Mesodermal cell (in vitro differentiated cells): ENCODE data around the gene CYP2C9. TPM values are rescaled to one million over a fixed set of nuclear protein-coding genes. Genes with fewer than 3 reads are reported as not detected.
"Not testable (repeated sequence)": the region's sequence is repeated elsewhere in the genome, so short reads cannot be mapped to it uniquely, and the experiment has no call there.

ENCODE experiments used
- H3K27ac ChIP-seq: 2 replicates; pipeline ENCODE4 v1.7.0; 2013; ENCODE audit warnings: mild to moderate bottlenecking, low read depth, low read length, moderate library complexity; ENCODE audit not compliant: severe bottlenecking
- H3K36me3 ChIP-seq: 2 replicates; pipeline ENCODE4 v1.7.1; 2013; ENCODE audit warnings: mild to moderate bottlenecking, low read length, moderate library complexity; ENCODE audit not compliant: control insufficient read depth, insufficient read depth
- H3K4me1 ChIP-seq: one replicate; pipeline ENCODE4 v1.7.1; 2013; ENCODE audit warnings: mild to moderate bottlenecking, low read length; ENCODE audit not compliant: insufficient read depth, control insufficient read depth, poor library complexity, severe bottlenecking
- H3K4me3 ChIP-seq: 2 replicates; pipeline ENCODE4 v1.7.0; 2013; ENCODE audit warnings: low read length, control low read depth, mild to moderate bottlenecking; ENCODE audit not compliant: insufficient read depth, poor library complexity, severe bottlenecking; ENCODE audit errors: extremely low read depth
- H3K9me3 ChIP-seq: 2 replicates; pipeline ENCODE4 v1.7.1; 2013; ENCODE audit warnings: mild to moderate bottlenecking, low read length, moderate library complexity; ENCODE audit not compliant: control insufficient read depth
- WGBS, 2 experiments: methylation state at CpG; one replicate each; pipeline ENCODE4 v1.1.5; 2013; ENCODE audit warnings: missing lambda C conversion rate in 2 of 2; ENCODE audit not compliant: insufficient coverage in 2 of 2; 5-methylcytosine and 5-hydroxymethylcytosine counted together
- polyA plus RNA-seq, 2 experiments: library from polyadenylated mRNA; stranded (reverse); fragments of 50-300 nt; gene quantifications; one replicate each; pipeline ENCODE4 v1.2.3, GENCODE V29; 2013

The CYP2C9 gene
- polyA plus RNA-seq (2013, experiment 1 of 2), result not detected
- polyA plus RNA-seq (2013, experiment 2 of 2), result not detected

GRCh38 chr10:94938383-94938782, at the start of gene CYP2C9:
CYP2C9 (plus strand) TSS chr10:94938658; CDS start chr10:94938683, 25 bp downstream.
- WGBS, 2 experiments, result 100% methylated on average over 1 of the region's 2 CpGs
- Histone ChIP-seq H3K9me3 (no peaks in the 10 kb centered on the region), H3K27ac (no peak within 1 kb of the TSS), H3K4me1 (no peaks in the 10 kb centered on the region), H3K4me3 (no peak within 1 kb of the TSS), H3K36me3 (no peaks in the 10 kb centered on the region)

GRCh38 chr10:94889123-94889522, 49.3 kb upstream of the CYP2C9 start:
- WGBS, 2 experiments, result 80 to 100% methylated on average over 3 of the region's 3 CpGs
- no peaks in the 10 kb centered on the region for H3K4me1 ChIP-seq
- no peak overlapping the region for H3K27ac ChIP-seq
- H3K36me3 ChIP-seq, result no peaks in the 10 kb centered on the region
- no peak overlapping the region for H3K4me3 ChIP-seq
- no peaks in the 10 kb centered on the region for H3K9me3 ChIP-seq

DNA sequence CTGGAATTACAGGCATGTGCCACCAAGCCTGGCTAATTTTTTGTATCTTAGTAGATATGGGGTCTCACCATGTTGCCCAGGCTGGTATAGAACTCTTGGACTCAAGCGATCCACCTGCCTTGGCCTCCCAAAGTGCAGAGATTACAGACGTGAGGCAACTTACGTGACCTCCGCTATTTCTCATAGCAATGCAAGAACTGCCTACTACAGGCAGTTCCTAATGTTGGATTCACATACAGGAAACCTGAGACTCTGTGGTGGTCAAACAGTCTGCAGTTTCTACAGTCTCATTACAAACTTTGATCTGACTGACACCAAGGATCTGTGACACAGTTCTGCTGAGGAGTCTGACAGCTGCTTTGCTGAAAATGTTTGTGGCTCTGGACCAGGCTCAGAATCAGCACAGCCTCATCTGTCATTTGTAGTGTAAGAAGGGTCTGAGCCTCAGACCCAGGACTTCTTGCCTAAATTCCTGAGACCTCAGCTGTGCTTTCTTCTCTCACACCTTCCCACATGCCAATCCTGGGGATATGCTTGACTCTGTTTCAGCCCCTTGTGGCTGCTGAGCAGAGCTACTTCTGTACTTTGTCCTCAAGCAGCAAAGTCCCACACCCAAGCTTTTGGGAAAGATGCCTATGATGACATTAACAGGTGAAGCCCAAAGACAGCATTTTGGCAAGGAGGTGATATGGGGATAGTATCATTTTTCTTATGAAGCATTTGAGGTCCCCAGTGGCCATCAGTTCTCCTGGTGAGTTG, 48.0 kb upstream of the CYP2C9 start:
- Histone ChIP-seq H3K4me3 (no peak overlapping the region), H3K27ac (no peak overlapping the region)
- 75 to 87% methylated on average over 2 to 4 of the region's 4 CpGs for WGBS, 2 experiments

GRCh38 chr10:94898414-94898813, 40.0 kb upstream of the CYP2C9 start:
- not testable (repeated sequence) for H3K27ac ChIP-seq, H3K9me3 ChIP-seq, H3K36me3 ChIP-seq, H3K4me3 ChIP-seq, H3K4me1 ChIP-seq
- 65 to 71% methylated on average over 7 of the region's 7 CpGs for WGBS, 2 experiments

More for the DNA sequence above, 48.0 kb upstream of the CYP2C9 start:
- Histone ChIP-seq H3K4me1 (no peaks in the 10 kb centered on the region), H3K9me3 (no peaks in the 10 kb centered on the region), H3K36me3 (no peaks in the 10 kb centered on the region)

GRCh38 chr10:94902080-94902479, 36.4 kb upstream of the CYP2C9 start:
- H3K4me3 ChIP-seq, result no peak overlapping the region
- H3K9me3 ChIP-seq, result no peaks in the 10 kb centered on the region
- H3K36me3 ChIP-seq, result no peaks in the 10 kb centered on the region
- H3K27ac ChIP-seq, result no peak overlapping the region
- WGBS, 2 experiments, result no CpG with 5 or more reads among the region's 1 CpG
- no peaks in the 10 kb centered on the region for H3K4me1 ChIP-seq

GRCh38 chr10:94902570-94902969, 35.9 kb upstream of the CYP2C9 start:
- no CpG with 5 or more reads among the region's 1 CpG for WGBS, 2 experiments
- Histone ChIP-seq H3K27ac (no peak overlapping the region), H3K9me3 (no peaks in the 10 kb centered on the region), H3K36me3 (no peaks in the 10 kb centered on the region), H3K4me3 (no peak overlapping the region), H3K4me1 (no peaks in the 10 kb centered on the region)

DNA sequence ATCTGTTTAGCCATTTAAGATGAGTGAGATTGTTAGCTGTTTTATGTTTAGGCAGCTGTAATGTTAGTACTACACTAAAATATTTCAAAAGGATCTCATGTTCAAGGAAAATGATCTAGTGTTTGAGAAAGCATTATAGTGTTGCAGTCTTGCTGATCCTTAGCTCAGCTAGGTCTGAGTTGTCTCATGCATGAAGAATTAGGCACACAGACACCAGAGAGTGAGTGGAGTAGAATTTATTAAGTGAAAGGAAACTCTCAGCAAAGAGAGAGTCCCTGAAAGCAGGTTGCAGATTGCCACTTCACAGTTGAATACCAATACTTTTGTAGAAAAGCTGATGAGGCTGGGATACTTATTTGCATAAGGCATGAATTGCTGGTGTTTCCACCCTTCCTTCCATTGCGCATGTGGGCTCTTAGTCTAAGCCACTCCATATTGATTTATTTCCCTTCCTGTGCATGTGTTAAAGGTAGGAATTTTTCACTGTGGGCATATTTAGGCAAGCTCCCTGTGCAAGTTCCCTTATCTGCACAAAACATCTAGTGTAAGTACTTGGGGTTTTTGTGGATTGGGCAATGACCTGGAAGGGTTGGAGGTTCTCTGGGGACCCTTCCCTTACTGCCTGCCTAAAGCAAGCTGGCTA, 33.8 kb upstream of the CYP2C9 start:
- H3K4me3 ChIP-seq, H3K27ac ChIP-seq, H3K4me1 ChIP-seq, H3K36me3 ChIP-seq, H3K9me3 ChIP-seq: not testable (repeated sequence)
- no CpG with 5 or more reads among the region's 1 CpG for whole genome bisulfite sequencing, 2 experiments

DNA sequence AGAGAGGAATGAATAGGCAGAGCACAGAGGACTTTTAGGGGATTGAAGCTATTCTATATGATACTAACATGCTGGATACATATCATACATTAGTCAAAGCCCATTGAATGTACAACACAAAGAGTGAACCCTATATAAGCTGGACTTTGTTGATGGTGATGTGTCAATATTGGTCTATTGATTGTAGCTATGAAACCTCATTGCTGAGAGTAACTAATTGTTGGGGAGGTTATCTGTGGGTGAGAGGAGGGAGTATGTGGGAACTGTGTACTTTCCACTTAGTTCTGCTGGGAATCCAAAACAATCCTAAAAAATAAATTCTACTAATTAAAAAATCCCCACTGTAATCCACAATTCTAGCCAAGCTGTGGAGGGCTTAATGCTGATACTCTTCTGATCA, 22.0 kb upstream of the CYP2C9 start:
- Histone ChIP-seq H3K9me3 (no peaks in the 10 kb centered on the region), H3K4me1 (no peaks in the 10 kb centered on the region), H3K36me3 (no peaks in the 10 kb centered on the region), H3K4me3 (no peak overlapping the region), H3K27ac (no peak overlapping the region)

DNA sequence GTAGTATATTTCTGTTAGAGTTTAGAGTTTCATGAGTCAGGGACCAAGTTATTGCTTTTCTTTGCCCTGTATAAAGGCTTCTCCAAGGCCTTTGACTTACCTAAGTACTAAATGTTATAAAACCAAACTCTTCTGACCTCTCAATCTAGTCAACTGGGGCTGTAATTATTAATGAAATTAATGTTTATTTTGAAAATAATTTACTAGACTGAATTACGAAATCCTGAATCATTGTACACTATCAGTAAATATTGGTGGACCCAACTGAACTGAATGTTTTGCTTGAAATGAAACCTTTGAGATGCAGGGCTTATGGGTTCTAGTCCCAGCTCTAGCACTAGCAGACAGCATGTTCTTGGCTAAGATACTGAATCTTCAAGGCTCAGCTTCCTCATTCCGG, 1.7 kb upstream of the CYP2C9 start:
- H3K27ac ChIP-seq, result no peak overlapping the region
- H3K4me3 ChIP-seq, result no peak overlapping the region
- H3K36me3 ChIP-seq, result no peaks in the 10 kb centered on the region
- no peaks in the 10 kb centered on the region for H3K4me1 ChIP-seq
- no peaks in the 10 kb centered on the region for H3K9me3 ChIP-seq
- WGBS, 2 experiments, result 67 to 100% methylated on average over 1 of the region's 2 CpGs

DNA sequence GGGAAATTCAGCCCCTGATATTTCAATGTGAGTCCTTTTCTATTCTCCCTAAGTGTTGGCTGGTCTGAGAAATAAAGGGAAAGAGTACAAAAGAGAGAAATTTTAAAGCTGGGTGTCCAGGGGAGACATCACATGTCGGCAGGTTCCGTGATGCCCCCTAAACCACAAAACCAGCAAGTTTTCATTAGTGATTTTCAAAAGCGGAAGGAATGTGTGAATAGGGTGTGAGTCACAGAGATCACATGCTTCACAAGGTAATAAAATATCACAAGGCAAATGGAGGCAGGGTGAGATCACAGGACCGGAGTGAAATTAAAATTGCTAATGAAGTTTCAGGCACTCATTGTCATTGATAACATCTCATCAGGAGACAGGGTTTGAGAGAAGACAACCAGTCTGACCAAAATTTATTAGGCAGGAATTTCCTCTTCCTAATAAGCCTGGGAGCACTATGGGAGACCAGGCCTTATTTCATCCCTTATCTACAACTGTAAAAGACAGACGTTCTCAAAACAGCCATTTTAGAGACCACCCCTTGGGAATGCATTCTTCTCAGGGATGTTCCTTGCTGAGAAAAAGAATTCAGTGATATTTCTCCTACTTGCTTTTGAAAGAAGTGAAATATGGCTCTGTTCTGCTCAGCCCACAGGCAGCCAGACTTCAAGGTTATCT, 5.1 kb downstream of the CYP2C9 start:
- H3K27ac ChIP-seq, H3K9me3 ChIP-seq, H3K36me3 ChIP-seq, H3K4me3 ChIP-seq, H3K4me1 ChIP-seq: not testable (repeated sequence)
- WGBS, 2 experiments, result no CpG with 5 or more reads among the region's 5 CpGs

DNA sequence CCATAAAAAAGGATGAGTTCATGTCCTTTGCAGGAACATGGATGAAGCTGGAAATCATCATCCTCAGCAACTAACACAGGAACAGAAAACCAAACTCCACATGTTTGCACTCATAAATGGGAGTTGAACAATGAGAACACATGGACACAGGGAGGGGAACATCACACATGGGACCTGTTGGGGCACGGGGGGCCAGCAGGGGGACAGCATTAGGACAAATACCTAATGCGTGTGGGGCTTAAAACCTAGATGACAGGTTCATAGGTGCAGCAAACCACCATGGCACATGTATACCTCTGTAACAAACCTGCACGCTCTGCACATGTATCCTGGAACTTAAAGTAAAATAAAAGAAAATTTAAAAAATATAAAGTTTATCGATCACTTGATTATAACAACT, 7.7 kb downstream of the CYP2C9 start:
- 75% methylated on average over 1 of the region's 4 CpGs; no CpG with 5 or more reads in 1 of the 2 experiments for WGBS, 2 experiments
- not testable (repeated sequence) for H3K4me3 ChIP-seq, H3K9me3 ChIP-seq, H3K4me1 ChIP-seq, H3K27ac ChIP-seq, H3K36me3 ChIP-seq
